Retinal pigment epithelial cell (primary cell): ENCODE results near the gene PIGH.

Experiments
- DNase-seq: peaks from one replicate; pipeline ENCODE4 v3.0.0-alpha.2; 2010; ENCODE audit warnings: low read depth
- H3K4me3 ChIP-seq: 2 replicates; pipeline ENCODE4 v1.5.1; 2011; ENCODE audit warnings: mild to moderate bottlenecking, low read length, control low read depth, moderate library complexity
- TF ChIP-seq, protein P1 (sequence below): conservative IDR thresholded peaks from 2 replicates; pipeline ENCODE4 v1.5.1; 2011; ENCODE audit warnings: low read depth, low read length, control low read depth, inconsistent platforms

The PIGH gene

GRCh38 chr14:67541448-67542387 lies 58.4 kb downstream of the PIGH start:
- no peak overlapping the region for H3K4me3 ChIP-seq
- TF ChIP-seq, protein P1, sequence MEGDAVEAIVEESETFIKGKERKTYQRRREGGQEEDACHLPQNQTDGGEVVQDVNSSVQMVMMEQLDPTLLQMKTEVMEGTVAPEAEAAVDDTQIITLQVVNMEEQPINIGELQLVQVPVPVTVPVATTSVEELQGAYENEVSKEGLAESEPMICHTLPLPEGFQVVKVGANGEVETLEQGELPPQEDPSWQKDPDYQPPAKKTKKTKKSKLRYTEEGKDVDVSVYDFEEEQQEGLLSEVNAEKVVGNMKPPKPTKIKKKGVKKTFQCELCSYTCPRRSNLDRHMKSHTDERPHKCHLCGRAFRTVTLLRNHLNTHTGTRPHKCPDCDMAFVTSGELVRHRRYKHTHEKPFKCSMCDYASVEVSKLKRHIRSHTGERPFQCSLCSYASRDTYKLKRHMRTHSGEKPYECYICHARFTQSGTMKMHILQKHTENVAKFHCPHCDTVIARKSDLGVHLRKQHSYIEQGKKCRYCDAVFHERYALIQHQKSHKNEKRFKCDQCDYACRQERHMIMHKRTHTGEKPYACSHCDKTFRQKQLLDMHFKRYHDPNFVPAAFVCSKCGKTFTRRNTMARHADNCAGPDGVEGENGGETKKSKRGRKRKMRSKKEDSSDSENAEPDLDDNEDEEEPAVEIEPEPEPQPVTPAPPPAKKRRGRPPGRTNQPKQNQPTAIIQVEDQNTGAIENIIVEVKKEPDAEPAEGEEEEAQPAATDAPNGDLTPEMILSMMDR, result no peak
- DNase-seq, result no peak
